Activated T-cell treated with anti-CD3 and anti-CD28 coated beads, Interleukin-2, amount 50 U/mL, for 24 hours (primary cell): Measurements from ENCODE around the gene KCNQ1OT1.

Experiments
- DNase-seq: peaks from one replicate; pipeline ENCODE4 v3.0.0-alpha.2; 2020
- H3K27ac Mint-ChIP-seq: 2 replicates; pipeline ENCODE4 v1.8.0; 2020; ENCODE audit warnings: mild to moderate bottlenecking, mixed read lengths
- H3K27me3 Mint-ChIP-seq: 2 replicates; pipeline ENCODE4 v1.8.0; 2020; ENCODE audit warnings: mixed read lengths
- H3K36me3 Mint-ChIP-seq: 2 replicates; pipeline ENCODE4 v1.8.0; 2020; ENCODE audit warnings: low read depth, mixed read lengths
- H3K4me1 Mint-ChIP-seq: 2 replicates; pipeline ENCODE4 v1.8.0; 2020; ENCODE audit warnings: low read depth, mixed read lengths
- H3K4me3 Mint-ChIP-seq: 2 replicates; pipeline ENCODE4 v1.8.0; 2020; ENCODE audit warnings: mild to moderate bottlenecking, moderate library complexity, mixed read lengths
- H3K9me3 Mint-ChIP-seq: 2 replicates; pipeline ENCODE4 v1.8.0; 2020; ENCODE audit warnings: mixed read lengths

KCNQ1OT1 gene

DNA sequence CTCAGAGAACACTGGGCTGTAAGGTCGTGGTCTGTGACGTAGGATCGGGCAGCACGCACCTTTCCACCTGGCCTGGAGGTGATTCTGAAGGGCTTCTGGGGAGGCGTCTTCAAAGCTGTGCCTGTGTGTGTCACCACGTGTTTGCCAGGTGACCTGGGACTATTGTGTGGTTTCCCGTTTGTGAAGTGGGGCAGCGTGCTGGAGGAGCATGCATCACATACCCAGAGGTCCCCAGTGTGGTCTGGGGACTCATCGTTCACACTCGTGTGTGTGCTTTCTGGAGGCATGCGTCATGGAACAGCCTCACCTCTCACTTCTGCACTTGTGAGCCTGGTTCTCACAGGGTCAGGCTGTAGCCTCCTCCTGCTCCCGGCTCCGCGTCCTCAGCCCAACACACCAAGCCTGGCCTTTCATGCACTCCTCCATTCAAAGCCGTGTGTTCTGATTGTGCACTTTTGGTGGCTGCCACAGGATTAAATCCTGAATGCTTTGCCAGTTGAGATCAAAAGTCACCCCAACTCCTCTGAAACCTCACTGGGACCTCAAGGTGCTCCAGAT, 106.3 kb downstream of the KCNQ1OT1 start:
- Mint-ChIP-seq H3K27ac (no peak overlapping the region), H3K4me3 (no peak overlapping the region), H3K9me3 (peaks cover 12% of the 10 kb centered on the region), H3K27me3 (no peaks in the 10 kb centered on the region), H3K4me1 (no peaks in the 10 kb centered on the region), H3K36me3 (peaks cover 77% of the 10 kb centered on the region)
- no peak for DNase-seq

DNA sequence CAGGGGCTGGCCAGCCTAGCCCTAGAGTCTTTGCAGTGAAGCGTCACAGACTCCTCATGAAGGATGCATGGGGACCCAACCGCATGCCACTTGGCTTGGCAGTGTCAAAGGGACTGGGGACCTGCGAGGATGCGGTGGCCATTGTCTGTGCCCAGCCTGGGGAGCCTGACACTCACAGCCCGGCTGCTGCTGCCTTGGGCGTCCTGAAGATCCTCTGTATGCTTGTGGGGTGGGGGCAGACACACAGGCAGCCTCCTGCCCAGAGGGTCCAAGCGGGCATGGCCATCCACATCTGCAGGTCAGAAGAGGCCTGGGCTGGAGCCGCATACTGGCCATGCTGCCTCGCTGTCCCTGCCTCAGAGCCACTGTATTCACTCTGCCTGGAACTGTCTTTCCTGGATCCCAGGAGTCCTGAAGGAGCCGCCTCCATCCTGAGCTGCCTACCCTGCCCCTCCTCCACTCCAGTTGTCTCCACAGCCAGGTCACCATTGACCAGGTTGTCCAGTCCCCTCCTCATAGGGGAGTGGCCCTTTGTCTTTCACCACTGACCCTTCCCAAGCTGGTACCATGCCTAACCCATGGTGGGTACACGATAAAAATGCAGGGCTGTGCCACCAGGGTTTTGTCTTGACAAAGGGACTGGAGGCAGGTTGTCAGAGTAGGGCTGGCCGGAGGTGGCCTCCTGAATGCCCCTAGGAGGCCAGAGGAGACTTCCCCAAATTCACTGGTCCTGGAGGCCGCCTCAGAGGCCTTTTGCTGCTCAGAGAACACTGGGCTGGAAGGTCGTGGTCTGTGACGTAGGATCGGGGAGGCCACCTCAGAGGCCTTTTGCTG, 107.0 kb downstream of the KCNQ1OT1 start:
- no peaks in the 10 kb centered on the region for H3K27me3 Mint-ChIP-seq
- H3K4me3 Mint-ChIP-seq, result no peak overlapping the region
- H3K9me3 Mint-ChIP-seq, result peaks cover 8% of the 10 kb centered on the region
- no peaks in the 10 kb centered on the region for H3K4me1 Mint-ChIP-seq
- peaks cover 74% of the 10 kb centered on the region for H3K36me3 Mint-ChIP-seq
- H3K27ac Mint-ChIP-seq, result no peak overlapping the region
- DNase-seq, result peak; percentile 21

DNA sequence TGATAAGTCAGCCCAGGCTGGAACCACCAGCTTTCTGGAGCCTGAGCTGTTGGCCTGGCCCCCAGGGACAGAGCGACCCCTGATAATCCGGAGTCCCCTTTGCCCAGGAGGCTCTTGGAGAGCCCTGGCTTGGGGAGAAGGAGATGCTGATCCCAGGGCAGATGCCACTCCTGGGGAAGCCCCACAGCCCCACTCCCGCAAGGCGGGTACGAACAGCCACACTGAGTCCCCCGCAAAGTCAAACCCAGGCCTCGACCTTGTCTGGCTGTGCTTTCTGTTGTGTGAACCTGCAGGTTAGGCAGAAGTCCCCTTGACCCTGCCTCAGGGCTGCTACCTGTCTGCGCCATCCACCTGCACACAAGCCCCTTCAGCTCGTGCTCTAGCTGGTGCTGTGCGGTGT, 108.0 kb downstream of the KCNQ1OT1 start:
- no peak overlapping the region for H3K27ac Mint-ChIP-seq
- no peak for DNase-seq
- H3K9me3 Mint-ChIP-seq, result peaks cover 8% of the 10 kb centered on the region
- no peak overlapping the region for H3K4me3 Mint-ChIP-seq
- H3K27me3 Mint-ChIP-seq, result no peaks in the 10 kb centered on the region
- H3K36me3 Mint-ChIP-seq, result peaks cover 67% of the 10 kb centered on the region
- H3K4me1 Mint-ChIP-seq, result no peaks in the 10 kb centered on the region

DNA sequence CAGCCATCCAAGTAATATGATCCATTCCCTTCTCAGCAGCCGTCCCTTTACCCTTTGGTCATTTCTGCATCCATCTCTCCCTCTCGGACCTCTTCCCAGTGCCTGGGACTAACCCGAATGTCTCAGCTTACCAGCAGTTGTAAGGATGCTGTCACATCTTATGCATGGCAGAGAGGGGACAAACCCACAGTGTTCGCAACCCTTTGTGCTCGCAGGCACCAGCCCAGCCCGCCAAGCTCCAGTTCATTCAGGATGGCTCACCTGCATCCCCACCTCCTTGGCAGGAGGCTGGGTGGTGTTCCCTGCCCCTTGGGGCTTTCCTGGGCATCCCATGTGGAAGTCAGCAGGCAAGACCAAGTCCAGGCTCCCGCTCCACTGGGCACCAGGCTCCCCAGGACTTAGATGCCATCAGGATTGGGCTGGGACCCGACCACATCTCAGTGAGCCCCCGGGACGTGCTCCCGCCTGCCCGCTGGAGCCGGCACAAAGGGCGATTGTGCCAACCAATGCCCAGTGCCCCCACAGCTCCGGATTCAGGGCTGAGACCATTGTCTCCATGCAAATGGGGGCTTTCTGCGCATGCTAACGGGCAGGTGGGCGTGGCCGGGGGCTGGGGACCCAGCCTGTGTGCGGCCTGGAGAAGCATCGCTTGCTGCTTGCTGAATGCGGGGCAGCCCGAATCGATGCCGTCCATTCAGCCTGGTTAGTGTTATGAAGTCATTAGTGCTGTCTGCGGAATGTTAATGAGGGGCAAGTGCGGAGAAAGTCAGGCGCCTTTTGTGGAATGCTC, 108.6 kb downstream of the KCNQ1OT1 start:
- no peak for DNase-seq
- Mint-ChIP-seq H3K4me3 (no peak overlapping the region), H3K27ac (no peak overlapping the region), H3K4me1 (no peaks in the 10 kb centered on the region), H3K27me3 (no peaks in the 10 kb centered on the region), H3K9me3 (peaks cover 3% of the 10 kb centered on the region), H3K36me3 (peaks cover 62% of the 10 kb centered on the region)

DNA sequence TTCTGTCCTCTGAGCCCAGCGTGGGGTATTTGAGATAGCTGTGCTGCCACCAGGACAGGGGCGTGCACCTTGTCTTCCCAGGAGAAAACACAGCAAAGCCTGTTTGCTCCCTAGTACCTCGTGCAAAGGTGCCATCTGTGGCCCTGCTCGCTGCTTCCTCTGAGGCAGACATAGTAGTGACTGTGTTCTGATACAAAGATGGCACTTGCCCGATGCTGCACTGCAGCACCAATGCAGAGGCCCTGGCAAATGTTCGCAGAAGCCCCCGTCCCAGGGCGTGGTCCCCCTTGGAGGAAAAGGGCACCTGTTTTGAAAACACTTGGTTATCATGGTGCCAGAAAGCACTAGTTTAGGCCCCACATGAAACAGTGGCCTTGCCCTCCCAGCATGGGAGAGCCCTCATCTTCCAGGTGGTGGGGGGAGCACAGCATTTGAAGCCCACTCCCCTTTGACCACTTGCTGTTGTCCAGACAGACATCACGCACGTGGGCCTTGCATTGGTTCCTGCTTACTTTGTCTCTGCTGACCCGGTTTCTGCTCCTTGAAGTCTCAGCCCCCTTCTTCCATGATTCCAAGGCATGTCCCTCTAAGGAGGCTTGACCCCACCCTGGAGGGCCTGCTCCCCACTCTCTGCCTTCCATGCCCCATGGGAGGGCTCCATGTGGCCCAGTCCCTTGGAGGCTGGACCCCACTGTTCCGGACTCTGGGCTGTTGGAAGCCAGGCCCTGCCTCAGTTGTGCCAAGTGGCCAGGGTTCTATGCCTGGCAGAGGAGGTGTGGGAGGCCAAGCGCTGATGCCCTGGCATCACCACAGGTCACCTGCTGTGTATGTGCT, 109.4 kb downstream of the KCNQ1OT1 start:
- no peak overlapping the region for H3K27ac Mint-ChIP-seq
- H3K36me3 Mint-ChIP-seq, result peaks cover 54% of the 10 kb centered on the region
- no peak overlapping the region for H3K4me3 Mint-ChIP-seq
- no peaks in the 10 kb centered on the region for H3K27me3 Mint-ChIP-seq
- H3K4me1 Mint-ChIP-seq, result no peaks in the 10 kb centered on the region
- H3K9me3 Mint-ChIP-seq, result no peaks in the 10 kb centered on the region
- no peak for DNase-seq

DNA sequence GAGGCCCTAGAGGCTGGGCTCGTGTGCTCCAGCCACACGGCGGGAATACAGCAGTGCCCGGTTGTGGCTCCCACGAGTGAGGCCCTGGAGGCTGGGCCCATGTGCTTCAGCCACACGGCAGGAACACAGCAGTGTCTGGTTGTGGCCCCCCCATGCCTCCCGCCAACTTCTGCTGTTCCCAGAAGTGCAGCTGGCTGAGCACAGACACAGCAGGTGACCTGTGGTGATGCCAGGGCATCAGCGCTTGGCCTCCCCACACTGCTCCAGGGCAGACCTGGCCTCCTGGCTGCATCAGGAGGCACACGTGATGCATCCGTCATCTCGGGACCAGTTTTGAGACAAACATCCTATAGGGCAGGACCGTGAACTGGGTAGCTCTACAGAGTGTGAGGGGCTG, 110.3 kb downstream of the KCNQ1OT1 start:
- peaks cover 50% of the 10 kb centered on the region for H3K36me3 Mint-ChIP-seq
- no peak for DNase-seq
- H3K9me3 Mint-ChIP-seq, result no peaks in the 10 kb centered on the region
- no peak overlapping the region for H3K4me3 Mint-ChIP-seq
- H3K27me3 Mint-ChIP-seq, result no peaks in the 10 kb centered on the region
- no peaks in the 10 kb centered on the region for H3K4me1 Mint-ChIP-seq
- H3K27ac Mint-ChIP-seq, result no peak overlapping the region

DNA sequence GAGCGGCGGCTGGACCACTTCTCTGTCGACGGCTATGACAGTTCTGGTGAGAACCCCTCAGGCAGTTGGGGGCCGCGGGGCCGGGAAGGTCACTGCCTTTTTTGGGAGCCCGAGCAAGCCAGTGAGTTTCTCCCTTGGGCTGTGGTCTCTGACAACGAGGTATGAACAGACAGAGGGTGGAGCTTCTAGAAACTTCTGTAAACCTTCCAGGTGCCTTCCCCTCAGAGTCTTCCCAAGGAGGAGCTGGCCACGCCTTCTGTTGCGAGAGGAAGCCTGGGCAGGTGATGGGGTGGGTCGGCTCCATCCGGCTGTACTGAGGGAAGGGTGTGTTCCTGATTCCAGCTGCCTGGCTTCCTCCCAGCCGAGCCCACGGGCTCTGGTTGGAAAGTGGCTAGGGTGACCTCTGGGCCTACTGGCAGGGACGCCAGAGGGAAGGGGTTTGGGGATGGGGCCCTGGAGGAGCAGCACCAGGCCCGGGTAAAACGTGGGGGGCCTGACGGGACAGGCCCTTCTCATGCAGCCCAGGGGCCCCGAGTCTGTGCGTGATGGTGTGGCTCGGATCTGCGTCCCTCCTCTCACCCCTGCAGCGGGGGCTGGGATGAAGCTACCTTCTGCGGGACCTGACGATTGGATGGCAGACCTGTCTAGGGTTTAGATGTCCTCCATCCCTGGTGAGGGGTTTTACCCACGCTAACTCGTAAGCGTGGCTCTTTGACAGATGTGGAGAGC, 110.8 kb downstream of the KCNQ1OT1 start:
- Mint-ChIP-seq H3K4me3 (no peak overlapping the region), H3K36me3 (peaks cover 47% of the 10 kb centered on the region), H3K4me1 (no peaks in the 10 kb centered on the region), H3K27ac (no peak overlapping the region), H3K9me3 (no peaks in the 10 kb centered on the region), H3K27me3 (no peaks in the 10 kb centered on the region)
- no peak for DNase-seq

DNA sequence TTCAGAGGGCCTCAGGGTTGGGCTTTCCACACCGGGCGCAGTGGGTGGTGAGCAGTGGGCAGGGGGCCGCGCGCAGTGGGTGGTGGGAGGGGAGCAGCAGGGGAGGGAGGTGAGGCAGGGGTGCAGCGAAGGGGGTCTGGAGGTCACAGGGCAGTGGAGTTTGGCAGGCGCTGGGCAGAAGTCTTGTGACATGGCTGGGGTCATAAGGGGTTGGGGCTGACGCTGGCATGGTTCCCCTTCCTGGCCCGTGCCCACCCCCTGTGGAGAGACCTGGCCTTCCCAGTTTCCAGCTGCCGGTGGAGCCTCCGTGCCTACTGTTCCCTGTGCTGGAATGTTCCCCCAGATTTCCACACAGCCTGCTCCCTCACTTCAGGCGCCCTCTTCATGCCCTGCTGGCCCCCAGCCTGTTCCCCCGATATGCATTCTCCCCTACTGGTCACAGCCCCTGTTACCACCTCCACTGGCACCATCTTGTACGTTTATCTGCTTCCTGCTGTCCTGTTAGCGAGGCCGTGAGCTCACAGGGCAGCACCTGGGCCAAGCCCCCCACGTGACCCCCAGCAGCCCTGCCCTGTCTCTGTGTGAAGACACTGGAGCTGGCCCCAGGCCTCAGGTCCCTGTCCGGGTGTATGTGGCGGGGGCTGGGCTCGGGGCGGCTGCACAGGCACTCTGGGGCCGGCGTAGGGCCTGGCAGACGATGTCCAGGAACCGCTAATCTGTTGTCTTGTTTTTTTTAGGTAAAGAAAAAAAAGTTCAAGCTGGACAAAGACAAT, 111.6 kb downstream of the KCNQ1OT1 start:
- H3K4me1 Mint-ChIP-seq, result no peaks in the 10 kb centered on the region
- DNase-seq, result no peak
- peaks cover 39% of the 10 kb centered on the region for H3K36me3 Mint-ChIP-seq
- no peak overlapping the region for H3K4me3 Mint-ChIP-seq
- H3K27ac Mint-ChIP-seq, result no peak overlapping the region
- no peaks in the 10 kb centered on the region for H3K27me3 Mint-ChIP-seq
- no peaks in the 10 kb centered on the region for H3K9me3 Mint-ChIP-seq

DNA sequence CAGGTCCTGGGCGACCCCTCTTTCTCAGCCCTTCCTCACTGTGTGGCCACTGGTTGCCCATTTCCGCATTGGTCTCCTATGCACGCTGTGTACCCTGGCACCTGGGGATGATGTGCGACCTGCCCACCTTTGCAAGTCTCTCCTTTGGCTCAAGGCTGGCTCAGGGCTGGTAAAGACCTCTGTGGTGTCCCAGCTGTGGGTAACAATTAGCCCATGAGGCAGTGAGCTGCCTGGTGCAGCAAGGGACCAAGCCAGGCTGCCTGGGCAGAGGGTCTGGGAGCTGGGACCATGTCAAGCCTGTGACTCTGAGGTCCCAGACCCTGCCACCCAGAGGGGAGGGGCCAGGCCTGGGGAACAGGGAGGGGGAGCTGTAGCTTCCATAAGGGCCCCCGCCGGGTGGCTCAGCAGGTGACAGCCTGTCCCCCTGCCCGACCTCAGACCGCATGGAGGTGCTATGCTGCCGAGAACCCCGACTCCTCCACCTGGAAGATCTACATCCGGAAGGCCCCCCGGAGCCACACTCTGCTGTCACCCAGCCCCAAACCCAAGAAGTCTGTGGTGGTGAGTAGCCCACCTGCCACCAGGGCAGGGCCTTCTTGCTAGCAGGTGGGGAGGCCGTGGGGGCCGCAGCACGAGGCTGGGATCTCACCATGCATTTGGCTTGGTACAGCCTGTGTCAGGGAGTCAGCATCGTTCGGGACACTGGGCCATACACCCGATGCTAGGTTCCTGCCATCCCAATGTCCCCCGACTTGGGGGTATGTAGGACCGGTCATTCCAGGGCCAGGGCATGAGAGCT, 112.5 kb downstream of the KCNQ1OT1 start:
- DNase-seq, result peak; percentile 22
- Mint-ChIP-seq H3K4me3 (no peak overlapping the region), H3K27ac (no peak overlapping the region), H3K27me3 (no peaks in the 10 kb centered on the region), H3K9me3 (no peaks in the 10 kb centered on the region), H3K36me3 (peaks cover 33% of the 10 kb centered on the region), H3K4me1 (no peaks in the 10 kb centered on the region)

DNA sequence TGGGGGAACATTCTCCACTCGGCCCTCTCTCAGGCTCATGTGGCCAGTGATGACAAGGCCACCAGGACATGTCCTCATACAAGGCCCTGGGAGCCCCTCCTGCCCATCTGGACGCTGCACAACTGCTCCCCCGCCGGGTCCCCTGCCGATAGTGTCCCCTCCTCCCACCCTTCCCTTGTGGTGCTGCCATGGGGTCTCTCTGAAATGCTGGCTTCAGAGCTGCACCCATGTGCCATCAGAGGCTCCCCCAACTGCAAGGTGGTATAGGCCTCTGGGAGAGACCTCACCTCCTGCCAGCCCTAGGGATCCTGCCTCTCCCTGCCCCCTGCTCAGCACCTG, 113.0 kb downstream of the KCNQ1OT1 start:
- no peak for DNase-seq
- H3K27ac Mint-ChIP-seq, result no peak overlapping the region
- no peak overlapping the region for H3K4me3 Mint-ChIP-seq
- no peaks in the 10 kb centered on the region for H3K4me1 Mint-ChIP-seq
- H3K9me3 Mint-ChIP-seq, result no peaks in the 10 kb centered on the region
- H3K27me3 Mint-ChIP-seq, result no peaks in the 10 kb centered on the region
- H3K36me3 Mint-ChIP-seq, result peaks cover 31% of the 10 kb centered on the region

DNA sequence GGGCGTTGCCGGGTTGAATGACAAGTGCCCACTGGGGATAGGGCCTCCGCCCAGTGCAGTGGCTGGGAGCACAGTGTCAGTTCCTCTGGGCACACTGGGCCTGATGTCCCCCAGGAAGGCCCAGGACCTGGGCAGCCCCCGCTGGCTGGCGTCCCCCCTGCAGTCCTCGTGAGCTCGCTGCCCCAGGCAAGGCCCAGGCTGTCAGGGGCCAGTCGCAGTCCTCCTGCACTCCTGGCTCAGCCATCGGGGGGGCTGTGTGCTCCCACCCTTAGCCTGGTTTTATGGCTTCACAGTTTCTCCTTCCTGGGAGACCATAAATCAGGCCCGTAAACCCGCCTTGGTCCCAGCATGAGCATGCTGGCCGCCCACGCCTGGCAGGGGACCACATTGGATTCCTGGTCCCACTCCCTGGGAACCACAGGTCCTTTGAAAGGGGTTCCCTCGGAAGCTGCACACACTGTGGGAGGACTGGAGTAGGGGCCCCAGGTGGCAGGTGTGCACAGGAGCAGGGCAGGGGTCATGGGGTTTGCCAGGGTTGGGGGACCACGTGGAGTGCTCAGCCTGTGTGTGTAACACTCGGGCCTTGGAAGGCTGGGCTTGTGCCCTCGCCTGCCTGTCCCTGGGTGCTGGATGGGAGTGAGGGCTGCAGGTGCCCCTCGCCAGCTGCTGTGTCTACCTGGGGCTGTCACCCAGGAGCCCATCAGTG, 113.6 kb downstream of the KCNQ1OT1 start:
- peak; percentile 8 for DNase-seq
- Mint-ChIP-seq H3K4me3 (no peak overlapping the region), H3K27me3 (no peaks in the 10 kb centered on the region), H3K36me3 (peaks cover 27% of the 10 kb centered on the region), H3K9me3 (no peaks in the 10 kb centered on the region), H3K4me1 (no peaks in the 10 kb centered on the region), H3K27ac (no peak overlapping the region)

DNA sequence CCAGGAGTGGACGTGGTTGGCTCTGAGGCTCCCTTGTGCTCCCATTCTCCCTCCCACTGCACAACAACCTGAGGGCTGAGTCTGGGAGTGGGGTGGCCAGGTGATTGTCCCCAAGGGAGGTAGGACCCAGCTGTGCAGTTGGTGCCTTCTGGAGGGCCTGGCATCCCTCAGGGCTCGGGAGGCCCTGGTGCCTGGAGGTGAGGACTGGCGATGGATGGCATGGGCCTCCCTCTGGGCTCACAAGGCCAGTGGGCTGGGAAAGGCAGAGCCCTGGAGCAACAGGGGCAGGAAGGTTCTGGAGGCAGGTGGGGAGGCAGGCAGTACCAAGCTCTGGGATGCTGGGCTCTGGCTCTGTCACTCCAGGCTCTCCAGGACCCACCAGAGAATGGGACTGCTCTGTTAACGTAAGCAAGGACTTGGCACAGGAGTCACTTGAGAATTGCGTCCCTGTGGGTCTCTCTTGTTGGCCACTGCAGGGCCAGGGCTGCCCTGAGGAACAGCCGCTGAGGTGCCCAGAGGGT, 114.2 kb downstream of the KCNQ1OT1 start:
- Mint-ChIP-seq H3K4me1 (no peaks in the 10 kb centered on the region), H3K36me3 (peaks cover 24% of the 10 kb centered on the region), H3K9me3 (no peaks in the 10 kb centered on the region), H3K27ac (no peak overlapping the region), H3K27me3 (no peaks in the 10 kb centered on the region), H3K4me3 (no peak overlapping the region)
- peak; percentile 9 for DNase-seq
